Astrocyte (in vitro differentiated cells and primary cell): ENCODE measurements around the gene KIAA1217. TPM values are rescaled to one million over a fixed set of nuclear protein-coding genes. Genes with fewer than 3 reads are reported as not detected.

Experiments used
- DNase-seq: peaks from one replicate; pipeline ENCODE4 v3.0.0-alpha.2; 2010; ENCODE audit warnings: low read depth
- FAIRE-seq: peaks from 2 replicates; lab custom pipeline; 2011; peaks lifted over from hg19 to GRCh38; lab: Jason Lieb, UNC
- H2AFZ ChIP-seq: 2 replicates; pipeline ENCODE4 v1.6.0; 2012; ENCODE audit warnings: low read depth, low read length, inconsistent platforms
- H3K27ac ChIP-seq: 2 replicates; pipeline ENCODE4 v1.5.1; 2011; ENCODE audit warnings: low read depth, low read length, inconsistent platforms
- H3K27me3 ChIP-seq: 2 replicates; pipeline ENCODE4 v1.6.0; 2011; ENCODE audit warnings: low read length, inconsistent platforms; ENCODE audit not compliant: insufficient read depth
- H3K36me3 ChIP-seq: 2 replicates; pipeline ENCODE4 v1.5.1; 2011; ENCODE audit warnings: low read length, inconsistent platforms; ENCODE audit not compliant: insufficient read depth
- H3K4me1 ChIP-seq: 2 replicates; pipeline ENCODE4 v1.5.1; 2011; ENCODE audit warnings: low read length, inconsistent platforms; ENCODE audit not compliant: insufficient read depth
- H3K4me2 ChIP-seq: 2 replicates; pipeline ENCODE4 v1.6.0; 2012; ENCODE audit warnings: low read length, inconsistent platforms
- H3K4me3 ChIP-seq: 2 replicates; pipeline ENCODE4 v1.5.1; 2011; ENCODE audit warnings: low read depth, mild to moderate bottlenecking, low read length, inconsistent platforms; ENCODE audit not compliant: insufficient read depth
- H3K79me2 ChIP-seq: 2 replicates; pipeline ENCODE4 v1.6.0; 2012; ENCODE audit warnings: mild to moderate bottlenecking, low read length, inconsistent platforms; ENCODE audit not compliant: insufficient read depth
- H3K9ac ChIP-seq: 2 replicates; pipeline ENCODE4 v1.6.0; 2012; ENCODE audit warnings: mild to moderate bottlenecking, low read length, inconsistent platforms
- H3K9me3 ChIP-seq: 2 replicates; pipeline ENCODE4 v1.5.1; 2012; ENCODE audit warnings: low read depth, mild to moderate bottlenecking, low read length, inconsistent platforms; ENCODE audit not compliant: insufficient read depth
- H4K20me1 ChIP-seq: 2 replicates; pipeline ENCODE4 v1.6.0; 2012; ENCODE audit warnings: low read length, inconsistent platforms; ENCODE audit not compliant: insufficient read depth
- H3K27ac Mint-ChIP-seq: one replicate; pipeline ENCODE4 v1.8.0; 2021; ENCODE audit warnings: mild to moderate bottlenecking, mixed read lengths; ENCODE audit not compliant: unreplicated experiment
- H3K27me3 Mint-ChIP-seq: one replicate; pipeline ENCODE4 v1.8.0; 2021; ENCODE audit warnings: low read depth, mixed read lengths; ENCODE audit not compliant: unreplicated experiment
- H3K36me3 Mint-ChIP-seq: one replicate; pipeline ENCODE4 v1.8.0; 2021; ENCODE audit warnings: low read depth, mixed read lengths; ENCODE audit not compliant: unreplicated experiment
- H3K4me1 Mint-ChIP-seq: one replicate; pipeline ENCODE4 v1.8.0; 2021; ENCODE audit warnings: low read depth, mixed read lengths; ENCODE audit not compliant: unreplicated experiment
- H3K4me3 Mint-ChIP-seq: one replicate; pipeline ENCODE4 v1.8.0; 2021; ENCODE audit warnings: mild to moderate bottlenecking, moderate library complexity, mixed read lengths; ENCODE audit not compliant: unreplicated experiment
- H3K9me3 Mint-ChIP-seq: one replicate; pipeline ENCODE4 v1.8.0; 2021; ENCODE audit warnings: mild to moderate bottlenecking, mixed read lengths; ENCODE audit not compliant: unreplicated experiment
- EZH2 ChIP-seq: IDR thresholded peaks from 2 replicates; pipeline ENCODE4 v1.6.1; 2012; ENCODE audit warnings: mild to moderate bottlenecking, low read length, inconsistent platforms; ENCODE audit not compliant: insufficient read depth
- total RNA-seq: library from RNA; stranded (reverse); gene quantifications from 2 replicates; pipeline ENCODE4 v1.2.1, GENCODE V29; 2021
- TF ChIP-seq, protein P1 (sequence below): IDR thresholded peaks from 2 replicates; pipeline ENCODE4 v1.5.1; 2011; ENCODE audit warnings: low read depth, mild to moderate bottlenecking, inconsistent platforms, low read length, moderate library complexity; ENCODE audit not compliant: insufficient read depth

KIAA1217 gene
- total RNA-seq, 1 donor from 2014 or later: 31.8 TPM

DNA sequence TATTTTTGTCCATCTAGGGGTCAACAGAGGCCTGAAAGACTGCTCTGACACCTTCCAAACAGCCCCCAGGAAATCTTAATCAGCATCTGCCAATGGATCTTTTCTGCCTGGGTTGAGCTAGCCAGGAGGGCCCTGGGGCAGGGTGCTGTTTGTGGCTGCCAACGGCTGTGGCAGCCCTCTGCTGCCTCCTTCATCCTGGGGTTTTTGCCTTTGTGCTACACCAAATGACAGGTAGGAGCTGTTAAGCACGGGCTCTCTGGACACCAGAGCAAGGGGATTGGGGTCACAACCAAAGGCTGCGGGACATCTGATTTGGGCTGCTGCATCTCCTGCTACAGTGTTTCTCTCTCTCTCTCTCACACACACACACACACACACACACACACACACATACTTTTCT lies 2.0 kb upstream of the KIAA1217 start:
- no peak overlapping the region for H3K4me2 ChIP-seq
- H3K27ac Mint-ChIP-seq: no peak overlapping the region
- peaks cover 5% of the 10 kb centered on the region for H3K79me2 ChIP-seq
- H3K27ac ChIP-seq: no peak overlapping the region
- H3K4me3 Mint-ChIP-seq: no peak overlapping the region
- no peaks in the 10 kb centered on the region for H4K20me1 ChIP-seq
- peaks cover 14% of the 10 kb centered on the region for H3K4me1 ChIP-seq
- no peak for FAIRE-seq
- no peaks in the 10 kb centered on the region for H3K36me3 Mint-ChIP-seq
- H3K27me3 Mint-ChIP-seq: no peaks in the 10 kb centered on the region
- no peaks in the 10 kb centered on the region for H3K9me3 ChIP-seq
- no peak overlapping the region for H3K9ac ChIP-seq
- DNase-seq: no peak
- no peaks in the 10 kb centered on the region for H3K36me3 ChIP-seq
- no peaks in the 10 kb centered on the region for H3K27me3 ChIP-seq
- no peak overlapping the region for H3K4me3 ChIP-seq
- no peaks in the 10 kb centered on the region for H3K9me3 Mint-ChIP-seq
- H2AFZ ChIP-seq: no peak overlapping the region
- no peak for TF ChIP-seq EZH2
- TF ChIP-seq, protein P1, sequence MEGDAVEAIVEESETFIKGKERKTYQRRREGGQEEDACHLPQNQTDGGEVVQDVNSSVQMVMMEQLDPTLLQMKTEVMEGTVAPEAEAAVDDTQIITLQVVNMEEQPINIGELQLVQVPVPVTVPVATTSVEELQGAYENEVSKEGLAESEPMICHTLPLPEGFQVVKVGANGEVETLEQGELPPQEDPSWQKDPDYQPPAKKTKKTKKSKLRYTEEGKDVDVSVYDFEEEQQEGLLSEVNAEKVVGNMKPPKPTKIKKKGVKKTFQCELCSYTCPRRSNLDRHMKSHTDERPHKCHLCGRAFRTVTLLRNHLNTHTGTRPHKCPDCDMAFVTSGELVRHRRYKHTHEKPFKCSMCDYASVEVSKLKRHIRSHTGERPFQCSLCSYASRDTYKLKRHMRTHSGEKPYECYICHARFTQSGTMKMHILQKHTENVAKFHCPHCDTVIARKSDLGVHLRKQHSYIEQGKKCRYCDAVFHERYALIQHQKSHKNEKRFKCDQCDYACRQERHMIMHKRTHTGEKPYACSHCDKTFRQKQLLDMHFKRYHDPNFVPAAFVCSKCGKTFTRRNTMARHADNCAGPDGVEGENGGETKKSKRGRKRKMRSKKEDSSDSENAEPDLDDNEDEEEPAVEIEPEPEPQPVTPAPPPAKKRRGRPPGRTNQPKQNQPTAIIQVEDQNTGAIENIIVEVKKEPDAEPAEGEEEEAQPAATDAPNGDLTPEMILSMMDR: no peak
- peaks cover 18% of the 10 kb centered on the region for H3K4me1 Mint-ChIP-seq

DNA sequence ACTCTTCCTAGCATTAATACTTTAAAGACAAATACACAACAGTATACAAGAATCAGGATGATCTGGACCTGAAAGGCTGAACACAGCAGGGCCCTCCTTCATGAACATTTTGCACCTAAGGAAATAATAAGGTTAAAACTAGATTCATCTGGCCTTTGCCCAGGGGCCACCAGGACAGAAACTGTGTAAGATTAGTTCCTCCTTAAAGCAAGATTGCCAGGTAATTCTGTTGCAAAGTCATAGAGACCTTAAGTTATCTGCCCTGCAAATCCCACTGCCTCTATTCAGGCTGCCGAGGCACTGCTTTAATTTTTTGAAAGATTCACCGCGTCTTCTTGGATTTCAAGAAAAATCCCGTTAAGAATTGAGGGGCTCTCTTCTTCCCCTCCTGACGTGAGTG lies 1.6 kb upstream of the KIAA1217 start:
- no peak overlapping the region for H3K27ac Mint-ChIP-seq
- peak overlapping the region; percentile 6 for H2AFZ ChIP-seq
- H3K9me3 Mint-ChIP-seq: no peaks in the 10 kb centered on the region
- H3K9ac ChIP-seq: no peak overlapping the region
- H3K4me3 ChIP-seq: no peak overlapping the region
- H3K9me3 ChIP-seq: no peaks in the 10 kb centered on the region
- H3K27me3 ChIP-seq: no peaks in the 10 kb centered on the region
- no peak overlapping the region for H3K4me3 Mint-ChIP-seq
- peaks cover 18% of the 10 kb centered on the region for H3K4me1 Mint-ChIP-seq
- no peak for DNase-seq
- peaks cover 14% of the 10 kb centered on the region for H3K4me1 ChIP-seq
- peak overlapping the region; percentile 92 for H3K4me2 ChIP-seq
- no peaks in the 10 kb centered on the region for H3K27me3 Mint-ChIP-seq
- TF ChIP-seq, protein P1: no peak
- no peak for TF ChIP-seq EZH2
- no peak for FAIRE-seq
- H3K27ac ChIP-seq: no peak overlapping the region
- H3K36me3 Mint-ChIP-seq: no peaks in the 10 kb centered on the region
- no peaks in the 10 kb centered on the region for H3K36me3 ChIP-seq
- peaks cover 5% of the 10 kb centered on the region for H3K79me2 ChIP-seq
- H4K20me1 ChIP-seq: no peaks in the 10 kb centered on the region

DNA sequence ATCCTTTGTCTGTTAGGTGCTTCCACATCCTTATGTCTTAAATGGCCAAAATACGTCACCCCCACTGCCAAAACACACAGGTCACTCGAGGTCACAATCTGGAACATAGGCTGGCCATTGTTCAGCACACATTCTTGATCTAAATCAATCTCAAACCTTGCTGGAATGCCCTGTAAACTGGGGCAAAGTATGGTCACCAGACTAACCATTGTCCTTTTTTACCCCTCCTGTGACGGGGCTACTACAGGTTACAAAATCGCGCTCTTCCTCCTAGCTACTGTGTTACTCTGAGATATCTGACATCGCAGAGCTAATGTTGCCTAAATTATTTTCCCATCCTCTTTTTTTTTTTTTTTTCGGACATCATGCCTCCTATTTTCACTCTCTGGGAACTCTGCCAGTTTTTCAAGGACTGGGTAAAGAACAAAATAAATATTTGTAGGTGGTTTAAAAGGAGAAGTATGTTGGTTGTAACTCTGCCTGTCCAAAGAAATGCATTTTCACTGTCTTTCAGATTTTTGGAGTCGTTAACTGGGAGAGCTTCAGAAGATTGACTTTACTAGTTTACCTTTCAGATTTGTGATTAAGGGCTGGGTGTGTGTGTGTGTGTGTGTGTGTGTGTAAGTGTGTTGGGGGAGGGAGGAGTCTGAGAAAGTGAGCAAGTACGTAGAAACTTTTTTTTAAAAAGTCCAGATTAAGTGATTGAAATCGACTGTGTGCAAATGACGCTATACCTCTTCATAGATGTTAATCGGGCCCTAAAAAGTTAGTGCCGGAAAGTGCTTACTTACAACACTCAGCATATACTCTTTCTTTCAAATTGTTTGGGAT lies 942 bp upstream of the KIAA1217 start:
- Histone ChIP-seq H3K36me3 (no peaks in the 10 kb centered on the region), H3K9me3 (no peaks in the 10 kb centered on the region), H3K79me2 (peaks cover 12% of the 10 kb centered on the region), H3K9ac (peak overlapping the region; percentile 86), H3K4me1 (peaks cover 14% of the 10 kb centered on the region), H3K4me2 (peak overlapping the region; percentile 92), H3K27ac (peak overlapping the region; percentile 70), H3K27me3 (no peaks in the 10 kb centered on the region), H2AFZ (peak overlapping the region; percentile 7), H3K4me3 (peak overlapping the region; percentile 64), H4K20me1 (no peaks in the 10 kb centered on the region)
- Mint-ChIP-seq H3K27me3 (no peaks in the 10 kb centered on the region), H3K36me3 (no peaks in the 10 kb centered on the region), H3K9me3 (no peaks in the 10 kb centered on the region), H3K4me3 (peak overlapping the region; percentile 89), H3K27ac (peak overlapping the region; percentile 2), H3K4me1 (peaks cover 18% of the 10 kb centered on the region)
- TF ChIP-seq, protein P1: no peak
- no peak for TF ChIP-seq EZH2
- FAIRE-seq: no peak
- DNase-seq: peak; percentile 33
